Measurements from ENCODE around the gene BAIAP2.

BAIAP2 gene

GRCh38 chr17:81061027-81061735, 26.2 kb downstream of the BAIAP2 start:
- TF ChIP-seq CTCF (conservative IDR thresholded peaks at IDR 0.05; ENCODE audit: low read depth, low read length), result no peak
- no peak overlapping the region for H3K4me3 ChIP-seq (ENCODE audit: low read depth, low read length)
- DNase-seq (ENCODE audit: low read depth), result no peak

- DNase-seq (ENCODE audit: low read depth), result no peak
- TF ChIP-seq CTCF (conservative IDR thresholded peaks at IDR 0.05; ENCODE audit: low read depth, low read length), result no peak
- H3K4me3 ChIP-seq (ENCODE audit: low read depth, low read length), result no peak overlapping the region
Measured at GRCh38 chr17:81062014-81062780, 27.2 kb downstream of the BAIAP2 start.

GRCh38 chr17:81063106-81064093, 28.4 kb downstream of the BAIAP2 start:
- H3K4me3 ChIP-seq (ENCODE audit: low read depth, low read length), result no peak overlapping the region
- no peak for DNase-seq (ENCODE audit: low read depth)
- TF ChIP-seq CTCF (conservative IDR thresholded peaks at IDR 0.05; ENCODE audit: low read depth, low read length), result no peak

- no peak overlapping the region for H3K4me3 ChIP-seq (ENCODE audit: low read depth, low read length)
- TF ChIP-seq CTCF (conservative IDR thresholded peaks at IDR 0.05; ENCODE audit: low read depth, low read length), result no peak
- DNase-seq (ENCODE audit: low read depth), result peak; percentile 59
Measured at GRCh38 chr17:81064678-81065475, 29.9 kb downstream of the BAIAP2 start.

- no peak for TF ChIP-seq CTCF (conservative IDR thresholded peaks at IDR 0.05; ENCODE audit: low read depth, low read length)
- H3K4me3 ChIP-seq (ENCODE audit: low read depth, low read length), result no peak overlapping the region
- no peak for DNase-seq (ENCODE audit: low read depth)
Measured at GRCh38 chr17:81065500-81065899, 30.5 kb downstream of the BAIAP2 start.

- DNase-seq (ENCODE audit: low read depth), result no peak
- no peak overlapping the region for H3K4me3 ChIP-seq (ENCODE audit: low read depth, low read length)
- TF ChIP-seq CTCF (conservative IDR thresholded peaks at IDR 0.05; ENCODE audit: low read depth, low read length), result no peak
Measured at GRCh38 chr17:81066072-81066471, 31.1 kb downstream of the BAIAP2 start.

Measured in choroid plexus epithelial cell (primary cell).